ENCODE data around the gene PCDHGC3.

The PCDHGC3 gene

DNA sequence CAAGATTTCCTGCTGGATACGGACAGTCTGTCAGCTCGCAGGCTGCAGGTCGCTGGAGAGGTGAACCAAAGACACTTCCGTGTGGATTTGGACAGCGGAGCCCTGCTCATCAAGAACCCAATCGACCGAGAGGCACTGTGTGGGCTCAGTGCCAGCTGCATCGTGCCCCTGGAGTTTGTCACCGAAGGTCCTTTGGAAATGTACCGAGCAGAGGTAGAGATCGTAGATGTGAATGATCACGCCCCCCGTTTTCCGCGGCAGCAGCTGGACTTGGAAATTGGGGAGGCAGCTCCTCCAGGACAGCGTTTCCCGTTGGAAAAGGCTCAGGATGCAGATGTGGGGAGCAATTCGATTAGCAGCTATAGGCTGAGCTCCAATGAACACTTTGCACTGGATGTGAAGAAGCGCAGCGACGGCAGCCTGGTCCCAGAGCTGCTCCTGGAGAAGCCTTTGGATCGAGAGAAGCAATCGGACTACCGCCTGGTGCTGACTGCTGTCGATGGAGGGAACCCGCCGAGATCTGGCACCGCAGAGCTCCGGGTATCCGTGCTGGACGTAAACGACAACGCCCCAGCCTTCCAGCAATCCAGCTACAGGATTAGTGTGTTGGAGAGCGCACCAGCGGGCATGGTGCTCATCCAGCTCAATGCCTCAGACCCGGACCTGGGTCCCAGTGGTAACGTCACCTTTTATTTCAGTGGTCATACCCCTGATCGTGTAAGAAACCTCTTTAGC is 9.7 kb downstream of the PCDHGC3 start:
- DNase-seq = no peak

DNA sequence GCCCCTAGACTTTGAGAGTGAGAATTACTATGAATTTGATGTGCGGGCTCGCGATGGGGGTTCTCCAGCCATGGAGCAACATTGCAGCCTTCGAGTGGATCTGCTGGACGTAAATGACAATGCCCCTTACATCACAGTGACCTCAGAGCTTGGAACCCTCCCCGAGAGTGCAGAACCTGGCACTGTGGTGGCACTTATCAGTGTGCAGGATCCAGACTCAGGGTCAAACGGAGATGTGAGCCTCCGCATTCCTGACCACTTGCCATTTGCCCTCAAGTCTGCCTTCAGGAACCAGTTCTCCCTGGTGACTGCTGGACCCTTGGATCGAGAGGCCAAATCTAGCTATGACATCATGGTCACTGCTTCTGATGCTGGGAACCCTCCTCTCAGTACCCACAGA is 10.3 kb downstream of the PCDHGC3 start:
- no peak for DNase-seq

DNA sequence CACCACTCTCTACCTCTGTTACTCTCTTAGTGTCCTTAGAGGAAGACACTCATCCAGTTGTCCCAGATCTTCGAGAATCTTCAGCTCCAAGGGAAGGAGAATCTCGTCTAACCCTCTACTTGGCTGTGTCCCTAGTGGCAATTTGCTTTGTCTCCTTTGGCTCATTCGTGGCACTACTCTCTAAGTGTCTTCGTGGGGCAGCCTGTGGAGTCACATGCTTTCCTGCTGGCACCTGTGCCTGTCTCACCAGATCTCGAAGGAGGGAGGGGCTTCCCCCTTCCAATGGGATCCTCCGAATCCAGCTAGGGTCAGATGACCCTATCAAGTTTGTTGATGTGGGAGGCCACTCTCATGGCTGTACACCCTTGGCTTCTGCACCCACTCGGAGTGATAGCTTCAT is 11.4 kb downstream of the PCDHGC3 start:
- no peak for DNase-seq

DNA sequence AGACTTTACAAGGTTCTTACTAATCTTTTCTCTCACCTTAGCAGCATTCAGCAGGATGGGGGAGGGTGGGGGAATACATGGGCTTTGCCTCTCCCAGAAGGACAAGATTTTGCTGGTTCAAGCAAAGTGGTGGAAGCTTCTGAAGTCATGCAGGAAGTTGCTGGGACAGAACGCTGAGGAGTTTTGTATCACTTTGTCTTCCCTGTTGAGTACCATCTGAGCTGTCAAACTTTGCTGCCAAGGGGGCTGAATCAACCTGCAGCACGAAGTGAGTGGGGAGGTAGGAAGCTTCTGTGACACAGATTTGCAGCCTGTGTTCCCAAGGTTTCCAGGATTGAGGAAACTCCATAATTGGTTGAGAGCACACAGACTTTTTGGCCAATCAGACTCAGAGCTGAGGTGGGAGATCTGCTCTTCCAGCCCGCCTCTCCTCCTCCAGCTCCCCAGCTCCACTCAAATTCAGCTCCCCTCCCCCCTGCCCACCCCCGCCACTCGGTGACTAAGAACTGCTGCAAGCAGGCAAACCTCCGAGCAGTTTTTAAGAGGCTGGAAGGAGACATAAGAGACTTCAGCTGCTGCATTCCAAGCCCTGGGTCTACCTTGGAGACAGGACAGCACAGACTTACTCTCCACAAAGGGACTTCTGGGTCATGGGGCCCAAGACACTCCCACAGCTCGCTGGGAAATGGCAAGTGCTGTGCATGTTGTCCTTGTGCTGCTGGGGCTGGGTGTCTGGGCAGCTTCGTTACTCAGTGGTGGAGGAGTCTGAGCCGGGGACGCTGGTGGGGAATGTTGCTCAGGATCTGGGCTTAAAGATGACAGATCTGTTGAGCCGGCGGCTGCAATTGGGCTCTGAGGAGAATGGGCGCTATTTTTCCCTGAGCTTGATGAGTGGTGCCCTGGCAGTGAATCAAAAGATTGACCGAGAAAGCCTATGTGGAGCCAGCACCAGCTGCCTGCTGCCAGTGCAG is 13.1 kb downstream of the PCDHGC3 start, which contains the start of gene PCDHGC5:
Gene PCDHGC5, plus strand, starts transcription at position 491 of the 971 bp plus-strand sequence. Its CDS starts 160 bp downstream, at position 651.
- DNase-seq = no peak

DNA sequence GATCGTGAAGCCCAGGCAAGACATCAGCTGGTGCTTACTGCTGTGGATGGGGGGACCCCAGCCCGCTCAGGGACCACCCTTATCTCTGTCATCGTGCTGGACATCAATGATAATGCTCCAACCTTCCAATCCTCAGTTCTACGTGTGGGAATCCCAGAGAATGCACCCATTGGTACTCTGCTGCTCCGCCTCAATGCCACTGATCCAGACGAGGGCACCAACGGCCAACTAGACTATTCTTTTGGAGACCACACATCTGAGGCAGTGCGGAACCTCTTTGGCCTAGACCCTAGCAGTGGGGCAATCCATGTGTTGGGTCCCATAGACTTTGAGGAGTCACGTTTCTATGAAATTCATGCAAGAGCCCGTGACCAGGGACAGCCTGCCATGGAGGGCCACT is 14.1 kb downstream of the PCDHGC3 start:
- DNase-seq = no peak

DNA sequence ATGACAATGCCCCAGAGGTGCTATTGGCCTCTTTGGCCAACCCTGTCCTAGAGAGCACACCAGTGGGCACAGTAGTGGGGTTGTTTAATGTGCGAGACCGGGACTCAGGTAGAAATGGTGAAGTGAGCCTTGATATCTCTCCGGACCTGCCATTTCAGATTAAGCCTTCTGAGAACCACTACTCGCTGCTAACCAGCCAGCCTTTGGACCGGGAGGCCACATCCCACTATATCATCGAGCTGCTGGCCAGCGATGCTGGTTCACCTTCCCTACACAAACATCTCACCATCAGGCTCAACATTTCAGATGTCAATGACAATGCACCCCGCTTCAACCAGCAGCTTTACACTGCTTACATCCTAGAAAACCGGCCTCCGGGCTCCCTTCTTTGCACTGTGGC is 14.5 kb downstream of the PCDHGC3 start:
- DNase-seq = no peak

DNA sequence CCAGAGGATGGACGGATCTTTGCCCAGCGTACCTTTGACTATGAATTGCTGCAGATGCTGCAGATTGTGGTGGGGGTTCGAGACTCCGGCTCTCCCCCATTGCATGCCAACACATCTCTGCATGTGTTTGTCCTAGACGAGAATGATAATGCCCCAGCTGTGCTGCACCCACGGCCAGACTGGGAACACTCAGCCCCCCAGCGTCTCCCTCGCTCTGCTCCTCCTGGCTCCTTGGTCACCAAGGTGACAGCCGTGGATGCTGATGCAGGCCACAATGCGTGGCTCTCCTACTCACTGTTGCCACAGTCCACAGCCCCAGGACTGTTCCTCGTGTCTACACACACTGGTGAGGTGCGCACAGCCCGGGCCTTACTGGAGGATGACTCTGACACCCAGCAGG is 15.0 kb downstream of the PCDHGC3 start:
- no peak for DNase-seq

DNA sequence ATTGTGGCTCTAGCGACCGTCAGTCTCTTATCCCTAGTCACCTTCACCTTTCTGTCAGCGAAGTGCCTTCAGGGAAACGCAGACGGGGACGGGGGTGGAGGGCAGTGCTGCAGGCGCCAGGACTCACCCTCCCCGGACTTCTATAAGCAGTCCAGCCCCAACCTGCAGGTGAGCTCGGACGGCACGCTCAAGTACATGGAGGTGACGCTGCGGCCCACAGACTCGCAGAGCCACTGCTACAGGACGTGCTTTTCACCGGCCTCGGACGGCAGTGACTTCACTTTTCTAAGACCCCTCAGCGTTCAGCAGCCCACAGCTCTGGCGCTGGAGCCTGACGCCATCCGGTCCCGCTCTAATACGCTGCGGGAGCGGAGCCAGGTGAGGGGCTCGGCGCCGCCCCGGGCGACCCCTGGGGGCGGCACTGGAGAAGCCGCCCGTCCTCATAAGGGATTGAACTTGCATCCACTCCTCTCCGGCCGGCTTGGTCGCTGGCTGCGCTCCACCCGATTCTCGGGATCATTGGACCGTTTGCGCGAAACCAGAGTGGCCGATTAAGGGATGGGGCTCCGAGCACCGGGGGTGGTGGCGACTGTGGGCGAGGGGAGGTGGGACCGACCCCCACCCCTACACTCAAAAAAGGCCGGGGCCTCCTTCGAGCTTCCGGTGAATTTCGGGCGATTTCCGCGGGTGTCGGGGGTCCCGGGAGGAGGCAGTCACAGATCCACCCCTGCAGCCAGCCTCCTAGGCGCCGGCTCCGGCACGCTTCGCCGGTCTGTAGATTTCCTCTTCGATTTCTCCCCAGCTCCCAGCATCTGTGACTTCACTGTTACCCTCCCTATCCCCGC is 15.8 kb downstream of the PCDHGC3 start:
- no peak for DNase-seq

DNA sequence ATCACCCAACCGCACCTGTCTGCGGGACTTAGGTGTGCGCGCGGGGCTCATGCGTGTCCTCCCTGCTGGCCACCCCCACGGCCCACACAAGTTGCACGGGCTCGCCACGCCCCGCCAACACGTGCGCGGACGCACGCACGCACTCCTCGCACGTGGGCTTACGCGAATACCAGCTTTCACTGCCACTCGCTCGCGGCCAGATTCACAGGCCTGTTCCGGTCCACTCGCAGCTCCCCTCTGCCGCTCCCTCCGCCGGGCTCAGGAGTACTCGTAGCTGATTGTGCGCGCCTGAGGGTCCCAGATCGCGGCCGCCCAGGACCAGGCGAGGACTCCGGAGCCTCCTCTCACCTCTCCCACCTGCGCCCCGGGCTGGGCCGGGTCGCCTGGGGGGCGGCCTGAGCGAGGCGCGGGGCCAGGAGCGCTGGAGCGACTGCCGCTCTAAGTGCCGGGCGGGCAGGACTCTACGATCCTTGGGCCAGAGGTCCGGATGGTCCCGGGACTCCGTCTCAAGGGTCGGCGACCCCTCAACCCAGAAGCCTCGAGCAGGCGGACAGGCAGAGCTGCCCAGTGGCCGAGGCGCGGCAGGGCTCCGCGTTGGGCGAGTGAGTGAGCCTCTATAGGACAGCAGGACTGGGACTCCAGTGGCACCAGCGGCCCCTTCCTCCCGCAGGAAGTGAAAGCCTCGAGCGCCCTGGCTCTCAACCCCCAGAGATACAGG is 16.6 kb downstream of the PCDHGC3 start:
- DNase-seq = no peak

DNA sequence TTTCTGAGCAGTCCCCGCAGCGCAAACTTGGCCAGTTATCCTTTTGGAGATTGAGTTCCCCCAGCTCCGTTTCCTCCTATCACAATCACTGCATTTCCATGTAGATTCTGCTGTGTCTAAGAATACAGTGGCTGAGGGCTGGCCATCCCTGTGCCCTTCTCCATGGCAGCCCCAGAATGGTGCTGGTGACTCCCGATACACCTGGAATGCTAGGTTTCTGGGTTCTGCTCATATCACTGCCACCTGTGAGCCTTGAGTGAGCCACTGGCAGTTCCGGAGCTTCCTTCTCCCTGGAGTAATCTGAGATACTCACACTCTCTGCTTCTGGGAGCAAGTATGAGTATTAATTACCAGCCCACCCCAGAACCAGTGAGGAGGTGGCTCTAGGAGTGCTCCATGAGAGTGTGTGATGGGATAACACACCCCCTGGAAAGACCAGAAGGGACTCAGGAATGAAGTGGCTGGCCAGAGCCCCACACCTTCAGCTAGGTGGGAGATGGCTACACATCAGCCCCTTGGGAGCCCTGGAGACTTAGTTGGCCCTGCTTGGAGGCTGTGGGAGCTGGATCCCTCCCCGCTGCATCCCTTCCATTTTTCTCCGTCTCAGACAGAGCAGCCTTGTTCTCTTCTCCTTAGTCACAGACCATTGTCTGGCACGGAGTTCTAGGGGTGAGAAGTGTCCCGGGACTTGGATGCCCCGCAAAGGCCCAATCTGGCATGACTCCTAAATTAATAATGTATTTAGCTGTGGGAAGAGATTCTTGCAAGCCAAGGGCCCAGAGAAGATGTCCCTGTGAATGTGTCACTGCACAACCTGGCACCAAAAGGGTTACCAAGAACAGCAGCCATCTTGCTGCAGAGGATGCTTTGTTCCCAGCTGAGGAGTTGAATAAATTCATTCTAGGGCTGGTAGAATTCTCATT is 18.0 kb downstream of the PCDHGC3 start:
- DNase-seq = no peak

DNA sequence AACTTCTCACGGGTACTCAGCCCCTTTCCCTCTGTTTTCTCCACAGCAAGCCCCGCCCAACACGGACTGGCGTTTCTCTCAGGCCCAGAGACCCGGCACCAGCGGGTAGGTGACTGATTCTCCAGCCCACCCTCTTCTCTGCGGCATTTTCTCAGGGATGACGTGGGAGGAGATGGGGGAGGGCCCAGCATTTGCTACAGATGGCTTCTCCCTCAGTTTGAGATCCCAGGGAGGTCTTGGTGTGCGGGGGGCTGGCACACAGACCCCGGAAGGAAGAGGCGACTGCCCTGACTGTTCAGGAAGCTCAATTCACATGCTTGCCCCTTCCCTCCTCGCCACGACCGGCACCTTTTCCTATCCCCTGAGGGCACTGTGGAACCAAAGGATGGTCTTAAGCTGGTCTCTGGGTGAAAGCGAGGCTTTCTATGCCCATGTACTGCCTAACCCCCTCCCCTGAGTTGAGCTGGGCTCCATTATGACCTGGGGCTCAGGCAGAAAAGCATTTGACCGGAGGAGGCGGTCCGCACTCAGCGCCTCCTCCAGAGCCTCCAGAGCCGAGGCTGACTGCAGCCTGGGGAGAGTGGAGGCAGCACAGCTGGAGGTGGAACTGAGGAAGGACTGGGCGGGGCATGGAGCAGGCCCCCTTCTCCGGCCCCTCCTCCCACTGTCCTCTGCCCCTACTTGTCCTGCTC is 19.1 kb downstream of the PCDHGC3 start:
- no peak for DNase-seq

DNA sequence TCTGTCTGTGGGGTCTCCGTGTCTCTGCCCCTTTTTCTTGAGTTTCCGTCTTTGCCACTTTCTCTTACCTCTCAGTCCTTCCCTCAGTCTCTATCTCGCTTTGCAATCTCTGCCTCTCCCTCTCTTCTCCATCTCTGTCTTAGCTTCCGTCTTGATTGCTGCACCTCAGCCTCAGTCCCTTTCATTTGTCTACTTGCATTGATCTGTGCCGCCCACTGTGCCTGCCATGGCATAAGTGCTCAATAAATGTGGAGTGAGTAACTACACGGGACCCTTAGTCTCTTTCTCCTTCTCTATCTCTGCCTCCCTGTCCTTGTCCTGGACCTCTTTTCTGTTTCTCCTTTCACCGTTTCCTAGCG is 19.7 kb downstream of the PCDHGC3 start:
- no peak for DNase-seq

DNA sequence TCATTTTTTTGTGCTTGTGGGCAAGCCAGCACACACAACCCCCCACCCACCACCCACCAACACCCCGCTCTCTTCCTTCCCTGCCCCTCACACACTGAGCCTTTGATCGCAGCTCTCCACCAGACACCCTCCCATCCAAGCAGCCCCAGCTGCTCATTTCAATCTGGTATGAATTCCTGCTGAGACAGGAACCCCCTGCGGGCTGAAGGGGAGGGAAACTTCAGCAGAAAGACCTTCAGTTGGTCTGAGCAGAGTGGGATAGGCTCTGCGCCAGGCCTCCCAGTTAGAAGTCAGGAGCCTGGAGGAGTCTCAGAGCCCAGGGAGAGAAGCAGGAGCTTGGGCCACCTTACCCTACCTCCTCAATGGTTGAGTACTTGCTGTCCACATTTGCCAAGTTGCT is 20.3 kb downstream of the PCDHGC3 start:
- DNase-seq = no peak

DNA sequence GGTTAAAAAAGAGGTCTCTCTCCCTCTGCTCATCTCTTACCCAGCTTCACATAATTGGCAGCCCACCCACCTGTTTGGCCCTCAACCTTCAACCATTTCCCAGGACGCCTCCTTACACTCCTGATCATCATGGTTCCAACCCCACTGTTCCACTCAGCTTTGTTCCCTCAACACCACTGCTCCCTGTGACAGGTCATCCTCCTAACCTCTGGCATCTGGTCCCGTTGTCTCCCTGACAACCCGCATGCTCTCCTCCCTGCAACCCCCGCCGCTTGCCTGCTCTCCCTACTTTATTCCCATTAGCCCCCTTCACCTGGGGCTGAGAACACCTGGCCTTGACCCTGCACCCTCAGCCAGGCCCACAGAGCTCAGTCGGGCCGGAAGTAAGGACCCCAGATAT is 26.0 kb downstream of the PCDHGC3 start:
- DNase-seq = no peak

DNA sequence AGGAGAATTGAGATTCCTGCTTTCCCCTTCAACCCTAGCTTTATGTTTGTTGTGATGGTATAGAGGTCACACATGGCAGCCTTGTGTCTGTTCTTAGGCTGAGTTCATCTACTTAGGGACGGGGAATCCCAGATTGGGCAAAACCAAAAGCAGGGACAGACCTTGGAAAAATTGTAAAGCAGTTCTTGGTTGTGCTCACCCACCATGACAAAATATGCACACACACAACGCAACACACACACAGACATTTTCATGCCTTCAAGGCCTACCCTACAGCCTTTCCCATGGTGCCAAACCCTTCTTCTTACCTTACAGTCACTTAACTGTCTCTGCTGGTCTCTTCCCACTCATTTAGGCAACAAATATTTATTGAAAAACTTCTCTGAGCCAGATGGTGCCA is 27.9 kb downstream of the PCDHGC3 start:
- no peak for DNase-seq

DNA sequence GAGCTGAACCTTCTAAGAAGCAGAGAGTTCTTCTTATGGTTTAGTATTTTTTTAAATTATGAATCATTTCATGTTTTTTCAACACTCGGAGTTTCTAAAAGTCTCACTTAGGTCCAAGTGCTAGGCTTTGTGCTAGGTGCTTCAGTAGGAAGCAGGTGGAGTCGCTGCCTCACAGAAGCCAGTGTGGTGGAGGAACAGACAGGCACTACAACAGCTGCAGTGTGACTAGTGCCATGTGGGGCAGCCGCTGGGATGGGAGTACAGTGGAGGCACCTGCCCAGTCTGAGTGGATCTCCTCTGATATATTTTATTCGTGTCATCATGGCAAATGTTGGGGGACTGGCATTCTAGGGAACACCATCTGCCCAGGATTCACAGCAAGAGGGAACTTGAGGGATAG is 28.4 kb downstream of the PCDHGC3 start:
- DNase-seq = no peak

DNA sequence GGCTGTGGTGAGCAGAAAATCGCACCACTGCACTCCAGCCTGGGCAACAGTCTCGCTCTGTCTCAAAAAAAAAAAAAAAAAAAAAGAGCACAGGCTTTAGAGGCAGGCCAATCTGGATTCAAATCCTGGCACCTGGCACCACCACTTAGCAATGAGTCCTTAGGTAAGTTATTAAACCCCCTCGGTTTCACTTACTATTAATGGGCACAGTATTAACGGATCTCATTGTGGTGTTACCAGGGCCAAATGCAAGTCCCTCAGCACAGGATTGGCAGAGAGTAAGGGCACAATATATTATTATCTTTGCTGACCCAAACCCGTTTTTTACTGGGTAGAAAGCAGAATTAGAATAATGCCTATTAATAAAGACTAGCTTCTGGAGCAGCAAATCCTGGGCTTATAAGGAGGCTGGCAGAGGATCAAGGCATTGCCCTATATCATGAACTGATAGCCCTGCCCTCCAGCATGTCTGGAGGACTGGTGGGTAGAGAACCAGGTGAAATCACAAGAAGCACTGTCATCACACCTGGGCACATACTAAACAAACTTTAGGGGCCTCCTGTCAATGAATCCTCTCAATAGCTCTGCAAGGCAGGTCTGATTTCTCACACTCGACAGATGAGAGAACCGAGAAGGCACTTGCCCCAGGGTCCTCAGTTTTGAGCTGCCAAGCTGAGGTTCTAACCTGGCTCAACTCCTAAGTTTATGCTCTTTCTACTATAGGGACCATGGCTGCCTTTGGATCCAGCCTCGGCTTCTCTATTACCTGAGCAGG is 30.8 kb downstream of the PCDHGC3 start:
- DNase-seq = no peak

DNA sequence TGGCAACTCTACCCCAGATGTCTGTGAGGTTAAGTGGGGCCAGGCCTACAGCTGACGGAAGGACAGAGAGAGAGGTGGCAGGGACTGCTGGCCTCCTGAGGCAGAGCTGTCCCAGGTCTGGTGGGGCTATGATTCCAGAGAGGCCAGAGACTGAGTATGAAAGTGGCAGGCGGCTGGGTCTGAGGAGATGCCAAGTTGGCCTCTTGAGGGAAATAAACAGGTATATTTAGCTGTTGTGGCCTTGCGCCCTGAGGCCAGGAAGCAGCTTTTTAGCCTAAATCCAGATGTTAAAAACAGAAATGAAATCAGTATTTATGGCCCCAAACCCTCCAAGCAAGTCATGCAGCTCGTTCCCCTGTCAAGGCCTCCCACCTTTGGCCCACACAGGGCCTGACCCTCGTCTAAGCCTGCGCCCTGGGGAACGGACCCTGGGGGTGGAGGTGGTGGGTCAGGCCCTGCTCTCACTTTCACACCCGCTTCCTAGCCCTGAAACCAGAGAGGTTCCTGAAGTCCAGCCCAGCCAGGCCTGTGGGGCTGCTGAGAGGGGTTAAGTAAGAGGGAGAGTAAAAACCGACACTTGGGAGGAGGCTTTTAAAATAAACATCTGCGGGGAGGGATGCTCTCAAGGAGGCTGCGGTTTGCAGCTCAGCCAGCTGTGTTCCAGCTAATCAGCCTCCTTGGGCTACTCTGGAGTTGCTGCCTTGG is 31.8 kb downstream of the PCDHGC3 start:
- DNase-seq = peak; percentile 88

DNA sequence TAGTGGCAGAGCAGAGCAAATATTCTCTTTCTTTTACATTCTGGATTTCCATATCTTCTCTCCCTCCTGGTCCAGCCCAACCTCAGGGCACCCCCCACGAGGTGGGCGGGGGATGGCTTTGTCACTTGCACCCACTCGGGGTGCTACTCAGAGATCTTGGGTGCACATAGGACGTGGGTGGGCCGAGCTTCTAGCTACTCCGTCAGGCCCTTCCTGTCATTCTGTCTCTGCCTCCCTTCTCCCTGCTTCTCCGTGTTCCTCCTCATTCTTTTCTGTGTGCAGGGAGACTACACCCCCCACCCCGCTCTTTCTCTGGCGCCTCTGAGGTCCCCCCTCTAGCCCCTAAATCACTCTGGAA is 32.7 kb downstream of the PCDHGC3 start:
- no peak for DNase-seq

Data from left hindlimb (tissue), 1 donor.